GM12878 (cell line): Measurements from ENCODE around the gene TSEN54. TPM values are rescaled to one million over a fixed set of nuclear protein-coding genes. Genes with fewer than 3 reads are reported as not detected.

Experiments used
- ATAC-seq: fragments of 200-7000 bp; cut with Tn5 transposase; 3 replicates; pipeline ENCODE4 v1.9.1; 2020; ENCODE audit warnings: mild to moderate bottlenecking, moderate library complexity
- BruUV-seq: library from RNA; stranded (reverse); fragments of 400-500 nt; replicated peaks from 2 replicates; lab custom pipeline; 2021; lab: Mats Ljungman, UMichigan
- CTCF ChIA-PET: fragments of 300-600 bp; sonication (Branson Sonifier 250); formaldehyde crosslinking; extraction: SDS; loops from one replicate; lab custom pipeline; 2021; ENCODE audit warnings: inconsistent platforms; lab: Yijun Ruan, JAX
- POLR2A ChIA-PET: fragments of 350-600 bp; formaldehyde crosslinking; extraction: SDS; loops from one replicate; lab custom pipeline; 2021; ENCODE audit warnings: inconsistent platforms; lab: Charles Lee
- RAD21 ChIA-PET: fragments of 300-600 bp; sonication (Branson Sonifier 250); formaldehyde crosslinking; loops from one replicate; lab custom pipeline; 2023; ENCODE audit warnings: antibody characterized with exemption; ENCODE audit not compliant: unreplicated experiment; lab: Charles Lee
- SMC1A ChIA-PET: fragments of 300-600 bp; sonication (Branson Sonifier 250); formaldehyde crosslinking; loops from one replicate; lab custom pipeline; 2023; ENCODE audit not compliant: unreplicated experiment, uncharacterized antibody; lab: Charles Lee
- DNase-seq: peaks from one replicate; pipeline ENCODE4 v3.0.0-alpha.2; 2011; ENCODE audit warnings: low read depth, low spot score
- FAIRE-seq: peaks from 3 replicates; lab custom pipeline; 2011; peaks lifted over from hg19 to GRCh38; lab: Jason Lieb, UNC
- H2AFZ ChIP-seq: 2 replicates; pipeline ENCODE4 v1.6.0; 2011; ENCODE audit warnings: low read depth, low read length, control low read depth; ENCODE audit not compliant: control insufficient read depth
- H3K27ac ChIP-seq: 2 replicates; pipeline ENCODE4 v1.5.1; 2011; ENCODE audit warnings: control low read depth; ENCODE audit not compliant: control insufficient read depth, insufficient read depth
- H3K27me3 ChIP-seq, 2 experiments: replicated peaks in 1 of 2; 2 replicates each; pipeline versions ENCODE4 v1.6.0 to v1.6.1; 2011; ENCODE audit warnings: low read length in 1 of 2; ENCODE audit not compliant: control insufficient read depth in 2 of 2, insufficient read depth in 2 of 2
- H3K36me3 ChIP-seq, 2 experiments: 2 replicates each; pipeline ENCODE4 v1.5.1; 2011; ENCODE audit warnings: low read length in 1 of 2; ENCODE audit not compliant: control insufficient read depth in 2 of 2, insufficient read depth in 2 of 2
- H3K4me1 ChIP-seq: 2 replicates; pipeline ENCODE4 v1.6.1; 2011; ENCODE audit warnings: mild to moderate bottlenecking, low read length, moderate library complexity, mixed read lengths; ENCODE audit not compliant: control insufficient read depth, insufficient read depth
- H3K4me2 ChIP-seq: 2 replicates; pipeline ENCODE4 v1.6.0; 2011; ENCODE audit warnings: control low read depth; ENCODE audit not compliant: control insufficient read depth, insufficient read depth
- H3K4me3 ChIP-seq: fragments of 200-600 bp; sonication (generic); 2 replicates; pipeline ENCODE4 v1.5.1; 2016
- H3K79me2 ChIP-seq: 2 replicates; pipeline ENCODE4 v1.6.0; 2011; ENCODE audit warnings: low read length; ENCODE audit not compliant: control insufficient read depth, insufficient read depth
- H3K9ac ChIP-seq: 2 replicates; pipeline ENCODE4 v1.8.0; 2011; ENCODE audit warnings: low read length, control low read depth, mixed read lengths; ENCODE audit not compliant: control insufficient read depth, insufficient read depth
- H3K9me3 ChIP-seq: replicated peaks from 3 replicates; pipeline ENCODE4 v1.5.1; 2011; ENCODE audit warnings: mild to moderate bottlenecking, low read length; ENCODE audit not compliant: control insufficient read depth, insufficient read depth
- H4K20me1 ChIP-seq: 2 replicates; pipeline ENCODE4 v1.6.0; 2011; ENCODE audit not compliant: control insufficient read depth, insufficient read depth
- KAT2A ChIP-seq: conservative IDR thresholded peaks from 2 replicates; pipeline ENCODE4 v1.6.1; 2011; ENCODE audit warnings: low read depth, low read length; ENCODE audit not compliant: control insufficient read depth
- RBBP5 ChIP-seq: fragments of 200-600 bp; sonication (generic); conservative IDR thresholded peaks from 2 replicates; pipeline ENCODE4 v1.6.1; 2016
- YBX1 ChIP-seq: fragments of 450-650 bp; IDR thresholded peaks from 2 replicates; pipeline ENCODE4 v1.6.1; 2016; ENCODE audit warnings: antibody characterized with exemption
- ZNF384 ChIP-seq: IDR thresholded peaks from 2 replicates; pipeline ENCODE4 v1.6.1; 2012; ENCODE audit warnings: low read depth, mild to moderate bottlenecking, low read length, improper control_type of control experiment, borderline replicate concordance
- WGBS: methylation state at CpG from one replicate; pipeline ENCODE4 v1.1.6; 2016; ENCODE audit warnings: low lambda C conversion rate; ENCODE audit not compliant: insufficient replicate concordance, insufficient coverage; ENCODE audit errors: missing lambda C conversion rate; 5-methylcytosine and 5-hydroxymethylcytosine counted together
- in situ Hi-C: fragments of 300-500 bp; cut with MboI; formaldehyde crosslinking; loops from 9 replicates; pipeline ENCODE4 v1.14.3; 2018; ENCODE audit warnings: mixed read lengths
- intact Hi-C: fragments of 100-400 bp; cut with micrococcal nuclease; formaldehyde crosslinking; loops from one replicate; pipeline ENCODE4 v1.14.2; 2022; ENCODE audit not compliant: unreplicated experiment
- polyA plus RNA-seq, 11 experiments: library from polyadenylated mRNA; depleted of rRNA in 4 of 11; unstranded in 6 of 11; stranded (reverse) in 5 of 11; fragments of >200 nt; fragmentation: Nextera tagmentation in 4 of 11; fragmentation: Illumina TruSeq in 1 of 11; extraction: Ambion mirVana in 4 of 11; extraction: Trizol in 1 of 11; gene quantifications; 1 replicate in 1 of 11; 2 replicates in 10 of 11; pipeline versions ENCODE4 v1.2.1 to v1.2.3, GENCODE V29; 2011 to 2016; ENCODE audit warnings: inconsistent platforms in 2 of 11, missing spikeins in 2 of 11, low read depth in 1 of 11
- total RNA-seq, 4 experiments: library from RNA; depleted of rRNA in 3 of 4; stranded (reverse); fragments of >200 nt in 3 of 4; fragmentation: Illumina TruSeq in 1 of 4; extraction: Trizol in 1 of 4; gene quantifications; 2 replicates each; pipeline versions ENCODE4 v1.2.1 to v1.2.3, GENCODE V29; 2013 to 2021
- TF ChIP-seq, protein P1 (sequence below): fragments of 450-650 bp; IDR thresholded peaks from 2 replicates; pipeline ENCODE4 v1.6.1; 2016; ENCODE audit warnings: mild to moderate bottlenecking, moderate library complexity, borderline replicate concordance
- TF ChIP-seq, protein P2 (sequence below): fragments of 450-650 bp; formaldehyde crosslinking; IDR thresholded peaks from 2 replicates; pipeline ENCODE4 v1.5.0; 2022; ENCODE audit warnings: mild to moderate bottlenecking, missing genetic modification characterization

TSEN54 gene
- total and polyA plus RNA-seq, 10 of the 15 experiments (the other 5 are each of a cell fraction or from before 2014, with no cell fraction given) = 7.1 to 48.0 (median 41.1) TPM

DNA sequence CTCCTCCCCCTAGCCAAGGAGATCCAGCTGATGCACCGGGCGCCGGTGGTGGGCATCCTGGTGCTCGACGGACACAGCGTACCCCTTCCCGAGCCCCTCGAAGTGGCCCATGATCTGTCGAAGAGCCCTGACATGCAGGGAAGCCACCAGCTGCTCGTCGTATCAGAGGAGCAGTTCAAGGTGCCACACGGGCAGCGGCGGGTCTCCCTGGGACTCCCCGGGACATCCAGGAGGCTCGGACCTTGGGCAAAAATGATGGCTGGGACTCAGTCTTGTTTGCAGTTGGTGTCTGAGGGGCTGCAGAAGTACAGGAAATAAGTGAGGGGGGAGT, 55.5 kb downstream of the TSEN54 start:
- ChIA-PET SMC1A (interaction anchor here (1.3 kb wide), 1 partner anchor 56 kb away, joined by 4 read pairs; the partner anchor contains the start of gene TSEN54), RAD21 (interaction anchor here (1.3 kb wide), 2 partner anchors 37 to 55 kb away, joined by 5 read pairs; partner anchors contain the start of gene TSEN54), CTCF (interaction anchor here (1.1 to 1.5 kb wide), 3 partner anchors 11 to 62 kb away, joined by 3 to 5 read pairs (median 4); partner anchors contain the start of gene SMIM5), POLR2A (interaction anchor here (0.6 to 1.1 kb wide), 2 partner anchors 211 to 255 kb away, joined by 3 read pairs; no protein-coding TSS in a partner anchor)
- Histone ChIP-seq H3K79me2 (no peaks in the 10 kb centered on the region), H3K27me3 (no peaks in the 10 kb centered on the region), H3K4me3 (no peak overlapping the region), H3K9ac (peak overlapping the region; percentile 72; the same call in 1 of the 2 replicates), H3K4me2 (peak overlapping the region; percentile 81), H4K20me1 (no peaks in the 10 kb centered on the region), H3K9me3 (no peaks in the 10 kb centered on the region), H3K27ac (peak overlapping the region; percentile 80), H3K36me3 (no peaks in the 10 kb centered on the region), H3K4me1 (peaks cover 15% of the 10 kb centered on the region), H2AFZ (peak overlapping the region; percentile 98)
- intact Hi-C loops (no loop called here), in situ Hi-C loops (no loop called here)
- 66% methylated on average over 15 of the region's 16 CpGs for WGBS
- no peak for ATAC-seq
- no peak for DNase-seq
- BruUV-seq = no TSS peak
- no peak for FAIRE-seq
- TF ChIP-seq, protein P1, sequence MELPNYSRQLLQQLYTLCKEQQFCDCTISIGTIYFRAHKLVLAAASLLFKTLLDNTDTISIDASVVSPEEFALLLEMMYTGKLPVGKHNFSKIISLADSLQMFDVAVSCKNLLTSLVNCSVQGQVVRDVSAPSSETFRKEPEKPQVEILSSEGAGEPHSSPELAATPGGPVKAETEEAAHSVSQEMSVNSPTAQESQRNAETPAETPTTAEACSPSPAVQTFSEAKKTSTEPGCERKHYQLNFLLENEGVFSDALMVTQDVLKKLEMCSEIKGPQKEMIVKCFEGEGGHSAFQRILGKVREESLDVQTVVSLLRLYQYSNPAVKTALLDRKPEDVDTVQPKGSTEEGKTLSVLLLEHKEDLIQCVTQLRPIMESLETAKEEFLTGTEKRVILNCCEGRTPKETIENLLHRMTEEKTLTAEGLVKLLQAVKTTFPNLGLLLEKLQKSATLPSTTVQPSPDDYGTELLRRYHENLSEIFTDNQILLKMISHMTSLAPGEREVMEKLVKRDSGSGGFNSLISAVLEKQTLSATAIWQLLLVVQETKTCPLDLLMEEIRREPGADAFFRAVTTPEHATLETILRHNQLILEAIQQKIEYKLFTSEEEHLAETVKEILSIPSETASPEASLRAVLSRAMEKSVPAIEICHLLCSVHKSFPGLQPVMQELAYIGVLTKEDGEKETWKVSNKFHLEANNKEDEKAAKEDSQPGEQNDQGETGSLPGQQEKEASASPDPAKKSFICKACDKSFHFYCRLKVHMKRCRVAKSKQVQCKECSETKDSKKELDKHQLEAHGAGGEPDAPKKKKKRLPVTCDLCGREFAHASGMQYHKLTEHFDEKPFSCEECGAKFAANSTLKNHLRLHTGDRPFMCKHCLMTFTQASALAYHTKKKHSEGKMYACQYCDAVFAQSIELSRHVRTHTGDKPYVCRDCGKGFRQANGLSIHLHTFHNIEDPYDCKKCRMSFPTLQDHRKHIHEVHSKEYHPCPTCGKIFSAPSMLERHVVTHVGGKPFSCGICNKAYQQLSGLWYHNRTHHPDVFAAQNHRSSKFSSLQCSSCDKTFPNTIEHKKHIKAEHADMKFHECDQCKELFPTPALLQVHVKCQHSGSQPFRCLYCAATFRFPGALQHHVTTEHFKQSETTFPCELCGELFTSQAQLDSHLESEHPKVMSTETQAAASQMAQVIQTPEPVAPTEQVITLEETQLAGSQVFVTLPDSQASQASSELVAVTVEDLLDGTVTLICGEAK = no peak; the same call in 1 of the 2 replicates
- TF ChIP-seq YBX1 (no peak), KAT2A (no peak), ZNF384 (no peak), RBBP5 (no peak)
- TF ChIP-seq, protein P2, sequence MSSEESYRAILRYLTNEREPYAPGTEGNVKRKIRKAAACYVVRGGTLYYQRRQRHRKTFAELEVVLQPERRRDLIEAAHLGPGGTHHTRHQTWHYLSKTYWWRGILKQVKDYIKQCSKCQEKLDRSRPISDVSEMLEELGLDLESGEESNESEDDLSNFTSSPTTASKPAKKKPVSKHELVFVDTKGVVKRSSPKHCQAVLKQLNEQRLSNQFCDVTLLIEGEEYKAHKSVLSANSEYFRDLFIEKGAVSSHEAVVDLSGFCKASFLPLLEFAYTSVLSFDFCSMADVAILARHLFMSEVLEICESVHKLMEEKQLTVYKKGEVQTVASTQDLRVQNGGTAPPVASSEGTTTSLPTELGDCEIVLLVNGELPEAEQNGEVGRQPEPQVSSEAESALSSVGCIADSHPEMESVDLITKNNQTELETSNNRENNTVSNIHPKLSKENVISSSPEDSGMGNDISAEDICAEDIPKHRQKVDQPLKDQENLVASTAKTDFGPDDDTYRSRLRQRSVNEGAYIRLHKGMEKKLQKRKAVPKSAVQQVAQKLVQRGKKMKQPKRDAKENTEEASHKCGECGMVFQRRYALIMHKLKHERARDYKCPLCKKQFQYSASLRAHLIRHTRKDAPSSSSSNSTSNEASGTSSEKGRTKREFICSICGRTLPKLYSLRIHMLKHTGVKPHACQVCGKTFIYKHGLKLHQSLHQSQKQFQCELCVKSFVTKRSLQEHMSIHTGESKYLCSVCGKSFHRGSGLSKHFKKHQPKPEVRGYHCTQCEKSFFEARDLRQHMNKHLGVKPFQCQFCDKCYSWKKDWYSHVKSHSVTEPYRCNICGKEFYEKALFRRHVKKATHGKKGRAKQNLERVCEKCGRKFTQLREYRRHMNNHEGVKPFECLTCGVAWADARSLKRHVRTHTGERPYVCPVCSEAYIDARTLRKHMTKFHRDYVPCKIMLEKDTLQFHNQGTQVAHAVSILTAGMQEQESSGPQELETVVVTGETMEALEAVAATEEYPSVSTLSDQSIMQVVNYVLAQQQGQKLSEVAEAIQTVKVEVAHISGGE (CRISPR knock-in tag) = no peak
